WERI-Rb-1 (cell line): Measurements from ENCODE around the gene STT3A.

ENCODE experiments used
- DNase-seq: peaks from one replicate; pipeline ENCODE4 v3.0.0-alpha.2; 2020
- H3K27ac ChIP-seq: fragments of 250-450 bp; sonication (Bioruptor Pico); 2 replicates; pipeline ENCODE4 v1.5.1; 2020; ENCODE audit warnings: mild to moderate bottlenecking, moderate library complexity
- H3K27me3 ChIP-seq: fragments of 250-450 bp; sonication (Bioruptor Pico); 2 replicates; pipeline ENCODE4 v1.5.1; 2021; ENCODE audit warnings: mild to moderate bottlenecking, low read depth, moderate library complexity; ENCODE audit not compliant: insufficient read depth, severe bottlenecking
- H3K36me3 ChIP-seq: fragments of 250-450 bp; sonication (Bioruptor Pico); 2 replicates; pipeline ENCODE4 v1.5.1; 2020; ENCODE audit warnings: mild to moderate bottlenecking, moderate library complexity
- H3K4me3 ChIP-seq: 2 replicates; pipeline ENCODE4 v1.5.1; 2011; ENCODE audit warnings: low read depth, mild to moderate bottlenecking, control low read depth, low read length
- H3K9me3 ChIP-seq: fragments of 250-450 bp; sonication (Bioruptor Pico); 2 replicates; pipeline ENCODE4 v1.5.1; 2021; ENCODE audit warnings: mild to moderate bottlenecking, moderate library complexity; ENCODE audit not compliant: severe bottlenecking
- TF ChIP-seq, protein P1 (sequence below): IDR thresholded peaks from 2 replicates; pipeline ENCODE4 v1.5.1; 2011; ENCODE audit warnings: low read depth, mild to moderate bottlenecking, control low read depth, inconsistent platforms, low read length

Gene STT3A

DNA sequence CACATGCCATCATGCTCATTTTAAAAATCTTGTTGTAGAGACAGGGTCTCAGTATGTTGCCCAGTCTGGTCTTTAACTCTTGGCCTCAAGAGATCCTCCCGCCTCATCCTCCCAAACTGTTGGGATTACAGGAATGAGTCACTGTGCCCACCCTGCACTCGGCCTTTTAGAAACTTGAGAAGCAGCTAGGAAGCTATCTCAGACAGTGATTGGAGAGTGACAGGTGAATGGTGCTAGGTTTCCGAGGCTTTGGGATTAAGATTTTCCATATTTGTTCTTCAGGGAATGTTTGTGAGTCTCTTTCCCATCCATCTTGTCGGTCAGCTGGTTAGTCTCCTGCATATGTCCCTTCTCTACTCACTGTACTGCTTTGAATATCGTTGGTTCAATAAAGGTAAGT, 12.8 kb upstream of the STT3A start:
- Histone ChIP-seq H3K4me3 (no peak overlapping the region), H3K9me3 (no peaks in the 10 kb centered on the region), H3K27me3 (no peaks in the 10 kb centered on the region), H3K36me3 (peaks cover 80% of the 10 kb centered on the region), H3K27ac (no peak overlapping the region)
- DNase-seq = no peak
- TF ChIP-seq, protein P1, sequence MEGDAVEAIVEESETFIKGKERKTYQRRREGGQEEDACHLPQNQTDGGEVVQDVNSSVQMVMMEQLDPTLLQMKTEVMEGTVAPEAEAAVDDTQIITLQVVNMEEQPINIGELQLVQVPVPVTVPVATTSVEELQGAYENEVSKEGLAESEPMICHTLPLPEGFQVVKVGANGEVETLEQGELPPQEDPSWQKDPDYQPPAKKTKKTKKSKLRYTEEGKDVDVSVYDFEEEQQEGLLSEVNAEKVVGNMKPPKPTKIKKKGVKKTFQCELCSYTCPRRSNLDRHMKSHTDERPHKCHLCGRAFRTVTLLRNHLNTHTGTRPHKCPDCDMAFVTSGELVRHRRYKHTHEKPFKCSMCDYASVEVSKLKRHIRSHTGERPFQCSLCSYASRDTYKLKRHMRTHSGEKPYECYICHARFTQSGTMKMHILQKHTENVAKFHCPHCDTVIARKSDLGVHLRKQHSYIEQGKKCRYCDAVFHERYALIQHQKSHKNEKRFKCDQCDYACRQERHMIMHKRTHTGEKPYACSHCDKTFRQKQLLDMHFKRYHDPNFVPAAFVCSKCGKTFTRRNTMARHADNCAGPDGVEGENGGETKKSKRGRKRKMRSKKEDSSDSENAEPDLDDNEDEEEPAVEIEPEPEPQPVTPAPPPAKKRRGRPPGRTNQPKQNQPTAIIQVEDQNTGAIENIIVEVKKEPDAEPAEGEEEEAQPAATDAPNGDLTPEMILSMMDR = no peak

DNA sequence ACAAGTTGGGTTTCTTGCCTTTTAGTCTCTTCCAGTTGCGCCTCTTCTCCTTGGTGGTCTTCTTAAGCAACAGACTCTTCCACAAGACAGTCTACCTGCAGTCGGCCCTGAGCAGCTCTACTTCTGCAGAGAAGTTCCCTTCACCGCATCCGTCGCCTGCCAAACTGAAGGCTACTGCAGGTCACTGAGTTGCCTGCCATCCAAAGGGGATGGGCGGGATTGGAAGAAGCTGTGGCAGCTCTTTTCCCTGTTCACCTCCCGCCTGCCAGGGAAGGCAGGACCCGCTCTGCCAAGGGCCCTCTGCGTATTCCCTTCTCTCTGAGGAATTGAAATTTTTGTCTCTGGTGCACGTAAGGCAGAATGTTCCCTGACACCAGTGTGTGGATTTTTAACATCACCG, 9.2 kb upstream of the STT3A start:
- Histone ChIP-seq H3K9me3 (no peaks in the 10 kb centered on the region), H3K27me3 (no peaks in the 10 kb centered on the region), H3K4me3 (no peak overlapping the region), H3K36me3 (peaks cover 49% of the 10 kb centered on the region), H3K27ac (no peak overlapping the region)
- no peak for DNase-seq
- TF ChIP-seq, protein P1 = no peak

DNA sequence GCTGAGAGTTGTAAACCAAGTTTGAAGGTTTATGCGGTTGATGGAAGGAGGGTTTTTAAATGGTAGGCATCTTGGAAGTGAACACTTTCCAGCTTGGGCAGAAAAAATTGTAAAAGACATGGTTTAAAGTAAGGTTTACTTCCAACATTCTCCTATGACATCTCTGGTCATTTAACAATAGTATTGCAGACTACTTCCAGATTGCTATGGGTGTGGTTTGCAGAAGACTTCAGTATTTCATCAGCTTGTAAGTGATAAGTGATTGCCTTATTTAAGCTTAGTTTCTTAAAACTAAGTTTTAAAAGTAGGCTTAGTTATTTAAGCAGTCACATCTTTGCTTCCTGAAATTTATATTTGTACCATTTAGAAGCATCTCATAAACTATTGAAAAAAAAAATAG, 7.2 kb upstream of the STT3A start:
- TF ChIP-seq, protein P1 = no peak
- DNase-seq = no peak
- Histone ChIP-seq H3K9me3 (no peaks in the 10 kb centered on the region), H3K4me3 (no peak overlapping the region), H3K27ac (no peak overlapping the region), H3K27me3 (no peaks in the 10 kb centered on the region), H3K36me3 (peaks cover 30% of the 10 kb centered on the region)

DNA sequence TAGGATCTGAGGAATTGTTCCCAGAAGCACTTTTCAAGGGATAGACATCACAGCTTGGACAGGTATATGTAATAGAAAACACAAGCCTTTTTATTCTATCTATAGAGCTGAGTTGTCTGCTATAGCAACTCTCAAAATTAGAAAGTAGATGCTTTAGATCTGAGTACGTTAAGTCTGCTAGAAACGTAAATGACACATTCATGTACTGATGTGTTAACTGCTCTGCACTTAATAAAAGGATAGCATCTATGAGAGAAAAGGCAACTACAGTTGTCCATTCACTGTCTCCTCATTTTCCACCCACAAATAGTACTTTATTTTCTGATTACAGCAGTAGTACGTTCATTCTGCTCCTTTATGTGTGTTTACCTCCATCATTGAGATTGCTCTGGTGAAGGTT, 6.0 kb upstream of the STT3A start:
- Histone ChIP-seq H3K4me3 (no peak overlapping the region), H3K27me3 (no peaks in the 10 kb centered on the region), H3K36me3 (peaks cover 27% of the 10 kb centered on the region), H3K9me3 (no peaks in the 10 kb centered on the region), H3K27ac (no peak overlapping the region)
- no peak for DNase-seq
- TF ChIP-seq, protein P1 = no peak

DNA sequence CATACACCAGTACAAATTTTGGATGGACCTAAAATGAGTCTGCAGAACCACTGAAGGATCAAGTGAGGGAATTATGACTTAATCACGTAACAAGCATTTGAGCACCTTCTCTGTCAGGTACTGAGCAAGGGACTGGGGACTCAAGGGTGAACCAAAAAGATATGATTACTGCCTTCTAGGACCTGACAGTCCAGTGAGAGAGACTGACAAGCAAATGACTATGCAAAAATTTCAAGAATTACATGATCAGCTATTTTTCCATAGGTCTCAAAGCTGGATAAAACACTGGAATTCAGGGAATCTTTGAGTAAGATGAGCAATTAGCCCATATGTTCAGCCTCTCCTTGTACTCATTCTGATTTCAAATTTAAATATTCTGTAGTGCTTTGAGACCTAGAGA, 5.2 kb upstream of the STT3A start:
- DNase-seq = no peak
- no peaks in the 10 kb centered on the region for H3K27me3 ChIP-seq
- no peaks in the 10 kb centered on the region for H3K9me3 ChIP-seq
- peaks cover 18% of the 10 kb centered on the region for H3K36me3 ChIP-seq
- TF ChIP-seq, protein P1 = no peak
- H3K4me3 ChIP-seq = no peak overlapping the region
- no peak overlapping the region for H3K27ac ChIP-seq

DNA sequence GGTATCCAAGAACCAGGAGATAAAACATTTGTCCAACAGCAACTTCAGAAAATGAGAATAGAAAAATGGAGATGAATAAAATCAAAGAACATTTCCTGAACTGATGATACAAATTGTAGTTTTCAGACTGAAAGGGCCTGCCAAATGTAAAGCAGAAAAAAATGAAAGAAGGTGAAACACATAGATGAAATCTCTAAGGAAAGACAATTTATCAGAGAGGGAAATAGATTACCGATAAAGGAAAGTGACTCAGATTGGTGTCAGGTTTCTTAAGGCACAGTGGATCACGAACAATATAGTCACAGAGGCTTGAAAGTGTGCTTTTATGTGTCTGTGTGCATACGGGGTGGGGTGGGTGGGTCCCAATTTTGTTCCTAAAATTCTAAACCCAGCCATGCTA, 4.1 kb upstream of the STT3A start:
- no peak overlapping the region for H3K4me3 ChIP-seq
- H3K9me3 ChIP-seq = no peaks in the 10 kb centered on the region
- H3K27ac ChIP-seq = no peak overlapping the region
- H3K27me3 ChIP-seq = no peaks in the 10 kb centered on the region
- H3K36me3 ChIP-seq = peaks cover 8% of the 10 kb centered on the region
- no peak for DNase-seq
- TF ChIP-seq, protein P1 = no peak
